GM12892 (cell line): ENCODE results near the gene PPP1R3E.

Experiments
- POLR2A ChIP-seq: IDR thresholded peaks from 2 replicates; pipeline ENCODE4 v1.6.1; 2011; ENCODE audit warnings: low read depth, low read length, control low read depth
- TAF1 ChIP-seq: IDR thresholded peaks from 2 replicates; pipeline ENCODE4 v1.6.1; 2011; ENCODE audit warnings: low read depth, mild to moderate bottlenecking, control low read depth, low read length, borderline replicate concordance

GRCh38 chr14:23344481-23344880 lies 41.8 kb upstream of the PPP1R3E start:
- TF ChIP-seq POLR2A = no peak
- TF ChIP-seq TAF1 = no peak
